Activated CD8-positive, alpha-beta memory T cell treated with anti-CD3 and anti-CD28 coated beads for 36 hours (primary cell): Measurements from ENCODE around the gene RICTOR. TPM values are rescaled to one million over a fixed set of nuclear protein-coding genes. Genes with fewer than 3 reads are reported as not detected.
"Not testable (repeated sequence)": the region's sequence is repeated elsewhere in the genome, so short reads cannot be mapped to it uniquely, and the experiment has no call there.

Experiments
- CTCF ChIA-PET: fragments of 350-600 bp; sonication (Branson Sonifier 250); formaldehyde crosslinking; loops from one replicate; lab custom pipeline; 2021; ENCODE audit warnings: antibody characterized with exemption; lab: Charles Lee
- POLR2A ChIA-PET: fragments of 350-600 bp; sonication (Branson Sonifier 250); formaldehyde crosslinking; loops from one replicate; lab custom pipeline; 2021; ENCODE audit warnings: antibody characterized with exemption; lab: Charles Lee
- total RNA-seq, 2 experiments: library from RNA; stranded (reverse); gene quantifications; one replicate each; pipeline ENCODE4 v1.2.3, GENCODE V29; 2021

The RICTOR gene
- total RNA-seq, 2 experiments from 2014 or later: 22.1 to 24.0 TPM

GRCh38 chr5:39020458-39020857, 53.7 kb downstream of the RICTOR start:
- ChIA-PET POLR2A (no interaction called here), CTCF (no interaction called here)

GRCh38 chr5:39019254-39019653, 54.9 kb downstream of the RICTOR start:
- ChIA-PET POLR2A (no interaction called here), CTCF (no interaction called here)

- POLR2A ChIA-PET: no interaction called here
- CTCF ChIA-PET: no interaction called here
These were observed 56.7 kb downstream of the RICTOR start for GRCh38 chr5:39017504-39017903.

GRCh38 chr5:39016587-39017275, 57.5 kb downstream of the RICTOR start:
- POLR2A ChIA-PET: no interaction called here
- CTCF ChIA-PET: interaction anchor here (1.6 kb wide), 1 partner anchor 11 kb away, joined by 3 read pairs; no protein-coding TSS in a partner anchor

GRCh38 chr5:39015743-39016586, 58.2 kb downstream of the RICTOR start:
- ChIA-PET POLR2A (no interaction called here), CTCF (interaction anchor here (1.6 kb wide), 1 partner anchor 11 kb away, joined by 3 read pairs; no protein-coding TSS in a partner anchor)

- ChIA-PET CTCF (no interaction called here), POLR2A (no interaction called here)
These were observed 59.6 kb downstream of the RICTOR start for GRCh38 chr5:39014561-39014960.

- ChIA-PET POLR2A (no interaction called here), CTCF (no interaction called here)
These were observed 60.3 kb downstream of the RICTOR start for GRCh38 chr5:39013938-39014337.

GRCh38 chr5:39010958-39011357, 63.2 kb downstream of the RICTOR start:
- CTCF ChIA-PET, POLR2A ChIA-PET: not testable (repeated sequence)

GRCh38 chr5:39009981-39010380, 64.2 kb downstream of the RICTOR start:
- ChIA-PET CTCF (no interaction called here), POLR2A (no interaction called here)

GRCh38 chr5:39009280-39009679, 64.9 kb downstream of the RICTOR start:
- POLR2A ChIA-PET: no interaction called here
- CTCF ChIA-PET: no interaction called here

GRCh38 chr5:39006650-39007049, 67.5 kb downstream of the RICTOR start:
- ChIA-PET POLR2A (no interaction called here), CTCF (no interaction called here)

- ChIA-PET CTCF (interaction anchor here (0.6 to 0.8 kb wide), 2 partner anchors 10 to 207 kb away, joined by 3 read pairs; no protein-coding TSS in a partner anchor), POLR2A (no interaction called here)
These were observed 68.5 kb downstream of the RICTOR start for GRCh38 chr5:39005566-39006232.

GRCh38 chr5:39001683-39002082, 72.5 kb downstream of the RICTOR start:
- CTCF ChIA-PET: interaction anchor here (1.0 kb wide), 1 partner anchor 79 kb away, joined by 3 read pairs; no protein-coding TSS in a partner anchor

GRCh38 chr5:38999037-38999436, 75.2 kb downstream of the RICTOR start:
- ChIA-PET POLR2A (no interaction called here), CTCF (no interaction called here)

More at GRCh38 chr5:39001683-39002082, 72.5 kb downstream of the RICTOR start:
- POLR2A ChIA-PET: no interaction called here

GRCh38 chr5:38997591-38997990, 76.6 kb downstream of the RICTOR start:
- ChIA-PET POLR2A (no interaction called here), CTCF (no interaction called here)

- POLR2A ChIA-PET: no interaction called here
- CTCF ChIA-PET: no interaction called here
These were observed 78.1 kb downstream of the RICTOR start for GRCh38 chr5:38996123-38996522.

GRCh38 chr5:38994324-38994927, 79.8 kb downstream of the RICTOR start:
- ChIA-PET CTCF (no interaction called here), POLR2A (no interaction called here)

GRCh38 chr5:38989974-38990719, 84.1 kb downstream of the RICTOR start:
- CTCF ChIA-PET, POLR2A ChIA-PET: not testable (repeated sequence)
